GM19193 (cell line): ENCODE data around the gene TLR9.

ENCODE experiments used
- POLR2A ChIP-seq: IDR thresholded peaks from 4 replicates; pipeline ENCODE4 v1.6.1; 2011; ENCODE audit not compliant: insufficient read depth, insufficient read length; ENCODE audit errors: extremely low read depth

The TLR9 gene

DNA sequence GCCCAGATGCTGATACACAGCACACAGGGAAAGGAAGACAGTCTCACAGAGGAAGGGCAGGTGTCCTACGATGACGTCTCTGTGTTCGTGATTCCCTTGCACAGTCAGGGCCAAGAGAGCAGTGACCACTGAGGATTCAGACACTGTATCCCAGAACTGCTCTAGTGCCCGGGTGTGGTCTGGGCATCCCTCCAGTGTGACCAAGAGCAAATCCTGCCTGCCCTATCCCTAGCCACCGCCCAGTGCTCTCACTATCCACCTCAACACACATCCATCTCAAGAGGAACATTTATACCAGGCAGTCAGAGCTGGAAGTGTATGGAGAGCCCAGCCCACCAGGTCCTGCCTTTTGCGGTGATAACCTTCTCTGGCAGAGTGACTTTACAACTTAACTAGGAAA is 24.2 kb upstream of the TLR9 start:
- no peak for TF ChIP-seq POLR2A

DNA sequence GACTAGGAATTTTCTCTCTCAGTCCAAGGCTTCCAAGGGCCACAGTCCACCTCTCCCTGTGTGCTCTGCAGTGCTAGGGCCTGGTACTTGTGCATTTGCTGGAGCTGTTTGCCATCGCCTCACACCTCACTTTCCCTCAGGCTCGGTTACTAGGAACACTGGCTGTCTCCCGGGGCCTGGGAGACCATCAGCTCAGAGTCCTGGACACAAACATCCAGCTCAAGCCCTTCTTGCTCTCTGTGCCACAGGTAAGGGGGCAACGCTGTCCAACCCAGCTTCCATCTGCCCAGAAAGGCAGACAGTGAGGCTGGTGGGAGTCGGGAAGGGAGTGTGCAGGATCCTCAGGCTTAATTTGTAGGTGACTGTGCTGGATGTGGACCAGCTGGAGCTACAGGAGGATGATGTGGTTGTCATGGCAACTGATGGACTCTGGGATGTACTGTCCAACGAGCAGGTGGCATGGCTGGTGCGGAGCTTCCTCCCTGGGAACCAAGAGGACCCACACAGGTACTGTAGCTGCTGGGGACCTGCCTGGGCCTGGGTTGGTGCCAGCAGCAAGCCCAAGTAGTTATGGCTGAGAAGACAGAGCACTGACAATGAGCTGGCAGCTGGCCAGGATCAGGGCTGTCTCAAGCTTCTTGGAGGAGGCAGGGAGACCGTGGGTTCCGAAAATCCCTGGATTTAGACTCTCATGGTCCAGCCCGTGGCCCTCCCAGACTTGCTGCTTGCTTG is 23.5 kb upstream of the TLR9 start:
- no peak for TF ChIP-seq POLR2A

DNA sequence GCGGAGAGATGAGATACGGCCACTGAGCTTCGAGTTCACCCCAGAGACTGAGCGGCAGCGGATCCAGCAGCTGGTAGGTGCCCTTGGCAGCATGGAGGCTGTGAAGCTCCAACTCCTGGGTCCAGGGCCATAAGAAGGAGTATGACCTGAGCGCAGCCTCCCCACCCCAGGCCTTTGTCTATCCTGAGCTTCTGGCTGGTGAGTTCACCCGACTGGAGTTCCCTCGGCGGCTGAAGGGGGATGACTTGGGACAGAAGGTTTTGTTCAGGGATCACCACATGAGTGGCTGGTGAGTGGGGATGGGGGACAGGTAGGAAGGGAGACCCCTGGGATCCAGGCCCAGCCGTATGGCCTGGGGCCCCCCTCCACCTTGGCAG is 22.7 kb upstream of the TLR9 start:
- TF ChIP-seq POLR2A, result no peak

DNA sequence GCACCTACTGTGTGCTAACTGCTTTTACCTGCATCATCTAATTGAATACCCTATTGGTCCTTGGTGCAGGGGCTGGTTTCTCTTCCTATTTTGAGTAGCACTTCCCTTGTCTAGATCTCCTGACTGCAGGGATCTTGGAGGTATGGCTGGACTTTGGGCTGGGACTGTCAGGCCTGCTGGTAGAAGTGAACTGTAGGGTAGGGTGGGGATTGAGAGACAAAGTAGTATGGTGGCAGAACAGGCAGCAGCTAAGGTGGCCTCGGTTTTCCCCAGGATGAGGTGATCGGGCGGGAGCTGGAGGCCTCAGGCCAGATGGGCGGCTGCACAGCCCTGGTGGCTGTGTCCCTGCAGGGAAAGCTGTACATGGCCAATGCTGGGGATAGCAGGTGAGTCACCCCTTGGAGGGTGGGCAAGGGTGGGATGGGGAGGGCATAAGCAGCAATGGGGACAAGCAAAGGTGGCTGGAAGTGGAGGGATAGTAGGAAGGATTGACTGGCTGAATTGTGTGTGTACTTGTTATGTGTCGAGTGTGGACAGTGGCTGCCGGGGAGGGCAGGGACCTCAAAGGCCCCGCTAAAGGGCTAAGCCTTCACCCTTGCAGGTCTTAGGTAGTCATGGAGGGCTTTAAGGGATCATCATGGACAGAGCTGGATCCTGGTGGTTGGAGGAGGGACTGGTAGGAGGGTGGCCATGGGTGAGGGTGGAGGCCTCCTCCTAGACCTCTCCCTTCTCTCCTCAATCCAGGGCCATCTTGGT is 22.1 kb upstream of the TLR9 start:
- TF ChIP-seq POLR2A, result no peak

- no peak for TF ChIP-seq POLR2A
Observed at GRCh38 chr3:52246728-52247408, 21.4 kb upstream of the TLR9 start.

DNA sequence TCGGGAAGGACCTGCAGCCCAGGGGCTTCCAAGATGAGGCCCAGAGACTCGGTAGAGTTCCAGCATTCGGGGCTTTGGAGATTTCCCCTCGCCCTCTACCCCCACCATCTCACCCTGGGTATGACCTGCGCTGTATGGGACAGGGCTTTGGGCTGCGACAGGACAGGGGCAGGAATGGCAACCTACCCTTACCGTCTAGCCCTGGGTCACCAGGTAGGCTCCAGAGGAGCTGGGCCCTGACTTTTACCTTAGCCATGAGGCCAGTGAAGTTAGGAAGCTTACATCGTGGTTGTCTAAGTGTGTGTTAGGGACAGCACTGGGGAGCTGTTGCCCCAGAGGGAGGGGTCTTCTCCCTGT is 20.8 kb upstream of the TLR9 start:
- no peak for TF ChIP-seq POLR2A

GRCh38 chr3:52245322-52246263 is 20.1 kb upstream of the TLR9 start, which contains the start of gene PPM1M:
PPM1M (plus strand) TSS chr3:52245759; CDS start chr3:52245825, 66 bp downstream.
- TF ChIP-seq POLR2A, result peak; percentile 40

- TF ChIP-seq POLR2A, result peak; percentile 45
Observed at GRCh38 chr3:52243791-52244628, 18.6 kb upstream of the TLR9 start.

GRCh38 chr3:52242039-52242438 is 16.6 kb upstream of the TLR9 start:
- no peak for TF ChIP-seq POLR2A

- no peak for TF ChIP-seq POLR2A
Observed at GRCh38 chr3:52240886-52241370, 15.5 kb upstream of the TLR9 start.

DNA sequence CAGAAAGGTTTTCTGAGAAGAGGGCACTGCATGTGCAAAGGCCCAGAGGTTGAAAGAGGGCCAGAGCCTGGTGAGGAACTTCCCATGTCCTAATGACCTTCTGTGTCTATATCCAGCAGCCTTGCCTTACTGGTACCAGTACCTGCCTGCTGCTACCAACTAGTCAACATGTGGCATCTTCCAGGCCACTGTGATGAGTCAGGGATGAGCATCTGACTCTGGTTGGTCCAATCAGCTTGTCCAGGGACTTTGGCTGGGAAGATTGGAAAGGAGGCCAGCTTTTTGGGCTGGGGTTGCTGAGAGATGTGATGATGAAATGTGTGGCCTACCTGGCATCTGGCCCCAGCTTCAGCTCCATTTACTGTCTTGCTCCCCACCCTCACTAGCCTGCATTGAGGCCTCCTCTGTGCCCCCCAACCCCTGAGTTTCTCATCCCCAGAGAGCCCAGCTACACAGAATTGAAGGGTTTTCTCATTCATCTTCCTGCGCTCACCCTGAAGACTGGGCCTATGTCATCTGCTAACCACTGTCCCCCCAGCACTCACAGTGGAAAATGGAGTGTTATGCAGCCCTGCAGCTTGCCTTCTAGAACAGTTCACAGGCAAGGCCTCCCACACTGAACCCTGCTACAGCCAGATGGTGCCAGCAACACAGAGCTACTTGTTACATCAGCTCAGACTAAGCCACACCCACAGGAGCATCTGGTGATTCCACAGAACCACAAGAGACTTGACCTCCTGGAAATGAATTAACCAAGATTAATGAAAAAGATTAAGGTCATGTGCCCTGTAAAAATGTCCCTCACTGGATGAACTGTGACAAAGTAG is 14.8 kb upstream of the TLR9 start:
- no peak for TF ChIP-seq POLR2A

GRCh38 chr3:52238761-52239701 is 13.6 kb upstream of the TLR9 start, which contains the start of gene TWF2:
TWF2 (minus strand) TSS chr3:52239158; CDS start chr3:52239016, 142 bp downstream.
- TF ChIP-seq POLR2A, result peak; percentile 89
